ENCODE measurements around the gene ANKRD13A.
"Not testable (repeated sequence)": the region's sequence is repeated elsewhere in the genome, so short reads cannot be mapped to it uniquely, and the experiment has no call there.

The ANKRD13A gene

GRCh38 chr12:110010853-110011723, 11.9 kb downstream of the ANKRD13A start:
- DNase-seq, result no peak

GRCh38 chr12:110012137-110012536, 12.9 kb downstream of the ANKRD13A start:
- no peak for DNase-seq

GRCh38 chr12:110012659-110013058, 13.4 kb downstream of the ANKRD13A start:
- no peak for DNase-seq

- DNase-seq, result no peak
Measured at GRCh38 chr12:110015132-110015531, 15.9 kb downstream of the ANKRD13A start.

- DNase-seq, result no peak
Measured at GRCh38 chr12:110020956-110021355, 21.7 kb downstream of the ANKRD13A start.

- DNase-seq, result peak; percentile 79
Measured at GRCh38 chr12:110023059-110023980, 24.1 kb downstream of the ANKRD13A start.

- DNase-seq, result no peak
Measured at GRCh38 chr12:110024051-110024450, 24.8 kb downstream of the ANKRD13A start.

- DNase-seq, result no peak
Measured at GRCh38 chr12:110028323-110028722, 29.1 kb downstream of the ANKRD13A start.

GRCh38 chr12:110029290-110029815, 30.1 kb downstream of the ANKRD13A start:
- no peak for DNase-seq

- DNase-seq, result no peak
Measured at GRCh38 chr12:110033888-110034287, 34.7 kb downstream of the ANKRD13A start.

GRCh38 chr12:110035534-110036104, 36.4 kb downstream of the ANKRD13A start:
- no peak for DNase-seq

- DNase-seq, result no peak
Measured at GRCh38 chr12:110037315-110037714, 38.1 kb downstream of the ANKRD13A start.

- DNase-seq, result no peak
Measured at GRCh38 chr12:110038741-110039084, 39.5 kb downstream of the ANKRD13A start.

GRCh38 chr12:110039085-110039807, 40.0 kb downstream of the ANKRD13A start:
- no peak for DNase-seq

- DNase-seq, result no peak
Measured at GRCh38 chr12:110042264-110042663, 43.0 kb downstream of the ANKRD13A start.

- DNase-seq, result no peak
Measured at GRCh38 chr12:110046451-110047187, 47.4 kb downstream of the ANKRD13A start.

GRCh38 chr12:110047297-110047940, 48.2 kb downstream of the ANKRD13A start:
- no peak for DNase-seq

GRCh38 chr12:110048242-110049027, 49.2 kb downstream of the ANKRD13A start, which contains the start of gene C12orf76:
Gene C12orf76 (minus strand): TSS chr12:110048522. CDS start chr12:110048495, 27 bp downstream.
- peak; percentile 91 for DNase-seq

GRCh38 chr12:110049034-110049433, 49.8 kb downstream of the ANKRD13A start:
- DNase-seq, result not testable (repeated sequence)

- DNase-seq, result not testable (repeated sequence)
Measured at GRCh38 chr12:110049666-110050065, 50.4 kb downstream of the ANKRD13A start.
